ENCODE results near the gene WWTR1. TPM values are rescaled to one million over a fixed set of nuclear protein-coding genes. Genes with fewer than 3 reads are reported as not detected.
A peak's percentile ranks its signal among the peaks of the same experiment; 100 is the strongest.

The WWTR1 gene
- total and polyA plus RNA-seq, 2 of the 4 experiments (the other 2 are of a cell fraction) = 38.9 to 65.3 TPM

DNA sequence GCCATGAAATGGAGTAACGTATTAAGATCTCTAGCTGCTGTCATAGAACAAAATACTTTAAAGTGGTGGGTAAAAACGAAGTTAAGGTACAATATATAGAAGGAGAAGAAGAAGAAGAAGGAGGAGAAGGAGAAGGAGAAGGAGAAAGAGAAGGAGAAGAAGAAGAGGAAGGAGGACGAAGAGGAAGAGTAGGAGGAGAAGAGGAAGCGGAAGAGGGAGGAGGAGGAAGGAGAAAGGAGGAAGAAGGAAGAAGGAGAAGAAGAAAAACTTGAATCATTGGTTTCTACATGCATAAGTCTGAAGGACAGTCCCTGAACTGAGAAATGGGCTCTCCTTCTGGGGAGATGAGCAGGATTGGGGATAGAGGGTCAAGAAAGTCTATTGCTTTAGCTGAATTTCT, 22.4 kb downstream of the WWTR1 start:
- H3K9me3 ChIP-seq (ENCODE audit: control insufficient read depth, insufficient read depth, low read length) = no peaks in the 10 kb centered on the region
- ChIA-PET POLR2A (ENCODE audit: unreplicated experiment) (no interaction called here), CTCF (interaction anchor here (0.7 to 1.4 kb wide), 4 partner anchors 11 to 112 kb away, joined by 3 to 4 read pairs (median 3); no protein-coding TSS in a partner anchor)
- no peak for ATAC-seq (ENCODE audit: low read depth)
- no peak overlapping the region for H3K4me3 ChIP-seq (ENCODE audit: insufficient read depth, low read depth, low read length)
- peaks cover 40 to 65% of the 10 kb centered on the region in 2 experiments for H3K79me1 ChIP-seq (ENCODE audit: low read depth in 1 of 2, low read length in 2 of 2)
- no peak overlapping the region for H2BK15ac ChIP-seq (ENCODE audit: low read depth, low read length)
- H3K56ac ChIP-seq (ENCODE audit: extremely low read depth, insufficient read depth, low read length) = no peak overlapping the region
- intact Hi-C loops (cut with micrococcal nuclease) = loop anchor here (5.0 kb wide), 1 partner anchor 58 kb away; no protein-coding TSS in a partner anchor
- no peak overlapping the region for H2BK20ac ChIP-seq (ENCODE audit: low read depth, low read length)
- peaks cover 9% of the 10 kb centered on the region for H3K36me3 ChIP-seq (ENCODE audit: control insufficient read depth, insufficient read depth, low read length)
- WGBS, 2 experiments (ENCODE audit: extremely low coverage in 2 of 2, insufficient read length in 1 of 2) = 98 to 100% methylated on average over 3 of the region's 4 CpGs
- peaks cover 25% of the 10 kb centered on the region for H3K9me1 ChIP-seq (ENCODE audit: insufficient read depth, low read length)
- H4K91ac ChIP-seq (ENCODE audit: insufficient read depth, low read depth, low read length) = no peak overlapping the region
- no peak overlapping the region for H4K8ac ChIP-seq (ENCODE audit: low read depth in 2 of 2, low read length in 2 of 2)
- TF ChIP-seq, protein P1, sequence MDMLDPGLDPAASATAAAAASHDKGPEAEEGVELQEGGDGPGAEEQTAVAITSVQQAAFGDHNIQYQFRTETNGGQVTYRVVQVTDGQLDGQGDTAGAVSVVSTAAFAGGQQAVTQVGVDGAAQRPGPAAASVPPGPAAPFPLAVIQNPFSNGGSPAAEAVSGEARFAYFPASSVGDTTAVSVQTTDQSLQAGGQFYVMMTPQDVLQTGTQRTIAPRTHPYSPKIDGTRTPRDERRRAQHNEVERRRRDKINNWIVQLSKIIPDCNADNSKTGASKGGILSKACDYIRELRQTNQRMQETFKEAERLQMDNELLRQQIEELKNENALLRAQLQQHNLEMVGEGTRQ (IDR thresholded peaks at IDR 0.05; ENCODE audit: low read depth, low read length) = no peak
- TF ChIP-seq MAFK (IDR thresholded peaks at IDR 0.05; ENCODE audit: low read depth, low read length) (no peak), SMC3 (IDR thresholded peaks at IDR 0.05; ENCODE audit: low read depth, low read length) (no peak), BHLHE40 (IDR thresholded peaks at IDR 0.05; ENCODE audit: low read depth, low read length) (no peak)
- H2AK5ac ChIP-seq (ENCODE audit: low read depth, low read length) = no peak overlapping the region
- no peaks in the 10 kb centered on the region for H3K27me3 ChIP-seq (ENCODE audit: control insufficient read depth, insufficient read depth, low read length)
- H2BK120ac ChIP-seq (ENCODE audit: low read depth, low read length) = no peak overlapping the region
- H3K4me1 ChIP-seq (ENCODE audit: control insufficient read depth, insufficient read depth, low read length) = peaks cover 11% of the 10 kb centered on the region
- no peak overlapping the region for H2AK9ac ChIP-seq (replicated peaks; ENCODE audit: low read depth, low read length, poor library complexity)
- H3K14ac ChIP-seq (replicated peaks; ENCODE audit: low read depth, low read length) = no peak overlapping the region
- no peak overlapping the region for H3K4me2 ChIP-seq (ENCODE audit: low read depth, low read length)
- no peak overlapping the region for H3K9ac ChIP-seq (ENCODE audit: low read depth, low read length)
- dilution Hi-C loops (cut with HindIII; ENCODE audit: low sequenced_read_pairs, unreplicated experiment) = no loop called here
- DNase-seq = no peak
- H3K23ac ChIP-seq (ENCODE audit: low read depth, low read length) = peak overlapping the region; percentile 48; the same call in 1 of the 2 replicates
- no peak overlapping the region for H2BK5ac ChIP-seq (ENCODE audit: low read depth, low read length, poor library complexity, severe bottlenecking)
- no TSS peak for BruUV-seq (replicated peaks)
- H3K18ac ChIP-seq (ENCODE audit: low read depth, low read length) = no peak overlapping the region
- no peak overlapping the region for H3K4ac ChIP-seq (ENCODE audit: low read depth, low read length)
- H2AFZ ChIP-seq (replicated peaks; ENCODE audit: low read length, poor library complexity) = no peak overlapping the region
- no peak overlapping the region for H4K5ac ChIP-seq (ENCODE audit: low read depth, low read length)
- in situ Hi-C loops (cut with MboI; ENCODE audit: low sequenced_read_pairs) = no loop called here
- H3K27ac ChIP-seq (ENCODE audit: insufficient read depth, low read length) = no peak overlapping the region
- H4K20me1 ChIP-seq (ENCODE audit: insufficient read depth, low read length) = peaks cover 49% of the 10 kb centered on the region

All from IMR-90 (cell line).